Loucy (cell line): ENCODE results near the gene C22orf42.
"Not testable (repeated sequence)": the region's sequence is repeated elsewhere in the genome, so short reads cannot be mapped to it uniquely, and the experiment has no call there.

ENCODE experiments used
- EZH2phosphoT487 ChIP-seq: fragments of 200-600 bp; IDR thresholded peaks from 2 replicates; pipeline ENCODE4 v1.6.1; 2018; ENCODE audit warnings: antibody characterized with exemption, mild to moderate bottlenecking, moderate library complexity, borderline replicate concordance
- TF ChIP-seq, protein P1 (sequence below): fragments of 200-600 bp; sonication (generic); conservative IDR thresholded peaks from 2 replicates; pipeline ENCODE4 v1.5.1; 2014; ENCODE audit warnings: mild to moderate bottlenecking, antibody characterized with exemption, low read length

DNA sequence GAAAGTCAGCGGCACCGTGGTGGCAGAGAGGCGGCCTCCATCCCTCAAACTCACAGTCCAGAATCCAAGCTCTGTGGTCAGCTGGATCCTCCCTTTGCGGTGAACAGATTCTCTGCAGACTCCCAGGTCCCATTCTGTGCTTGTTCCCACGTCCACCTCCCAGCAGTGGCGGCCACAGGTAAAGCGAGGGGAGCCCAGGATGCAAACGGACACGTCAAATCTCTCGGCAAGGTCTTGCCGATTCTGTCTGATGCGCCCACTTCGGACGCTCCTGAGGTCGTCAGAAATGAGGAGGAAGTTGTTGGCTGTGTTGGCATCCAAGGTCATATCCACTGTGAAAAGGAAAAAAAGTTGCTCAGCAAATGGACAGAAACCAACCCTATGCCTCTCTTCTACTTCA, 31.9 kb upstream of the C22orf42 start:
- TF ChIP-seq, protein P1, sequence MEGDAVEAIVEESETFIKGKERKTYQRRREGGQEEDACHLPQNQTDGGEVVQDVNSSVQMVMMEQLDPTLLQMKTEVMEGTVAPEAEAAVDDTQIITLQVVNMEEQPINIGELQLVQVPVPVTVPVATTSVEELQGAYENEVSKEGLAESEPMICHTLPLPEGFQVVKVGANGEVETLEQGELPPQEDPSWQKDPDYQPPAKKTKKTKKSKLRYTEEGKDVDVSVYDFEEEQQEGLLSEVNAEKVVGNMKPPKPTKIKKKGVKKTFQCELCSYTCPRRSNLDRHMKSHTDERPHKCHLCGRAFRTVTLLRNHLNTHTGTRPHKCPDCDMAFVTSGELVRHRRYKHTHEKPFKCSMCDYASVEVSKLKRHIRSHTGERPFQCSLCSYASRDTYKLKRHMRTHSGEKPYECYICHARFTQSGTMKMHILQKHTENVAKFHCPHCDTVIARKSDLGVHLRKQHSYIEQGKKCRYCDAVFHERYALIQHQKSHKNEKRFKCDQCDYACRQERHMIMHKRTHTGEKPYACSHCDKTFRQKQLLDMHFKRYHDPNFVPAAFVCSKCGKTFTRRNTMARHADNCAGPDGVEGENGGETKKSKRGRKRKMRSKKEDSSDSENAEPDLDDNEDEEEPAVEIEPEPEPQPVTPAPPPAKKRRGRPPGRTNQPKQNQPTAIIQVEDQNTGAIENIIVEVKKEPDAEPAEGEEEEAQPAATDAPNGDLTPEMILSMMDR = not testable (repeated sequence)
- not testable (repeated sequence) for TF ChIP-seq EZH2phosphoT487
